ENCODE measurements around the gene PRICKLE4.
"Not testable (repeated sequence)": the region's sequence is repeated elsewhere in the genome, so short reads cannot be mapped to it uniquely, and the experiment has no call there.

Gene PRICKLE4

GRCh38 chr6:41798901-41799558 lies 18.4 kb downstream of the PRICKLE4 start:
- DNase-seq (ENCODE audit: low read depth) = no peak

GRCh38 chr6:41799559-41799911 lies 19.0 kb downstream of the PRICKLE4 start:
- no peak for DNase-seq (ENCODE audit: low read depth)

- DNase-seq (ENCODE audit: low read depth) = peak; percentile 37
Measured at GRCh38 chr6:41801380-41801779, 20.8 kb downstream of the PRICKLE4 start.

GRCh38 chr6:41805830-41806774 lies 25.5 kb downstream of the PRICKLE4 start:
- no peak for DNase-seq (ENCODE audit: low read depth)

GRCh38 chr6:41811095-41811494 lies 30.5 kb downstream of the PRICKLE4 start:
- DNase-seq (ENCODE audit: low read depth) = no peak

GRCh38 chr6:41811946-41812345 lies 31.4 kb downstream of the PRICKLE4 start:
- not testable (repeated sequence) for DNase-seq (ENCODE audit: low read depth)

- DNase-seq (ENCODE audit: low read depth) = no peak
Measured at GRCh38 chr6:41813469-41813868, 32.9 kb downstream of the PRICKLE4 start.

GRCh38 chr6:41813956-41814355 lies 33.4 kb downstream of the PRICKLE4 start:
- no peak for DNase-seq (ENCODE audit: low read depth)

- no peak for DNase-seq (ENCODE audit: low read depth)
Measured at GRCh38 chr6:41814629-41815028, 34.0 kb downstream of the PRICKLE4 start.

GRCh38 chr6:41815587-41815986 lies 35.0 kb downstream of the PRICKLE4 start:
- no peak for DNase-seq (ENCODE audit: low read depth)

- no peak for DNase-seq (ENCODE audit: low read depth)
Measured at GRCh38 chr6:41818271-41819054, 37.9 kb downstream of the PRICKLE4 start.

- no peak for DNase-seq (ENCODE audit: low read depth)
Measured at GRCh38 chr6:41821266-41821665, 40.7 kb downstream of the PRICKLE4 start.

GRCh38 chr6:41822021-41822420 lies 41.4 kb downstream of the PRICKLE4 start:
- DNase-seq (ENCODE audit: low read depth) = no peak

- no peak for DNase-seq (ENCODE audit: low read depth)
Measured at GRCh38 chr6:41823178-41823577, 42.6 kb downstream of the PRICKLE4 start.

GRCh38 chr6:41824571-41825569 lies 44.3 kb downstream of the PRICKLE4 start:
- DNase-seq (ENCODE audit: low read depth) = peak; percentile 13

GRCh38 chr6:41826343-41827022 lies 45.9 kb downstream of the PRICKLE4 start:
- no peak for DNase-seq (ENCODE audit: low read depth)

GRCh38 chr6:41832263-41832662 lies 51.7 kb downstream of the PRICKLE4 start:
- no peak for DNase-seq (ENCODE audit: low read depth)

- DNase-seq (ENCODE audit: low read depth) = no peak
Measured at GRCh38 chr6:41836022-41836659, 55.6 kb downstream of the PRICKLE4 start.

GRCh38 chr6:41836660-41837052 lies 56.1 kb downstream of the PRICKLE4 start:
- no peak for DNase-seq (ENCODE audit: low read depth)
